GM19043 (cell line): Measurements from ENCODE around the gene SCEL.

Source experiments
- ATAC-seq: cut with Tn5 transposase; IDR thresholded peaks from one replicate; pipeline ENCODE4 v1.9.1; 2021; ENCODE audit warnings: low read depth; ENCODE audit not compliant: unreplicated experiment

SCEL gene

DNA sequence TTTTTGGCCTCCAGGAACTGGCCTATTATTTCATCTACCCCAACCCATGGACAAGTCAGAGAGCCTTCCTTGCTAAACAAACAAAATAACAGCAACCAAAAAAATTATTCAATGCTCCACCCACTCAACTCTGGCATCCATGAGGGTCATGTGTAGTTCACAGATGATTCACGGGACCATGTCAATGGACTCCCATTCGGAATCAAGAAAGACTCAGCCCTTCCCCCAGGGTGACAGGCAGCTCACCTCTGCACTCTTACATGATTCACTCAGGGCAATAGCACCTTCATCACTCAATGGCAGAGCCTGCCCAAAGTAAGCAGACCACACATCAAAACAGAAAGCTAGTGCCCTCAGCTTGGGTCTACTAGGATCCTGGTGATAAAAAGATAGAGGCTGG lies 14.3 kb upstream of the SCEL start:
- ATAC-seq = no peak

DNA sequence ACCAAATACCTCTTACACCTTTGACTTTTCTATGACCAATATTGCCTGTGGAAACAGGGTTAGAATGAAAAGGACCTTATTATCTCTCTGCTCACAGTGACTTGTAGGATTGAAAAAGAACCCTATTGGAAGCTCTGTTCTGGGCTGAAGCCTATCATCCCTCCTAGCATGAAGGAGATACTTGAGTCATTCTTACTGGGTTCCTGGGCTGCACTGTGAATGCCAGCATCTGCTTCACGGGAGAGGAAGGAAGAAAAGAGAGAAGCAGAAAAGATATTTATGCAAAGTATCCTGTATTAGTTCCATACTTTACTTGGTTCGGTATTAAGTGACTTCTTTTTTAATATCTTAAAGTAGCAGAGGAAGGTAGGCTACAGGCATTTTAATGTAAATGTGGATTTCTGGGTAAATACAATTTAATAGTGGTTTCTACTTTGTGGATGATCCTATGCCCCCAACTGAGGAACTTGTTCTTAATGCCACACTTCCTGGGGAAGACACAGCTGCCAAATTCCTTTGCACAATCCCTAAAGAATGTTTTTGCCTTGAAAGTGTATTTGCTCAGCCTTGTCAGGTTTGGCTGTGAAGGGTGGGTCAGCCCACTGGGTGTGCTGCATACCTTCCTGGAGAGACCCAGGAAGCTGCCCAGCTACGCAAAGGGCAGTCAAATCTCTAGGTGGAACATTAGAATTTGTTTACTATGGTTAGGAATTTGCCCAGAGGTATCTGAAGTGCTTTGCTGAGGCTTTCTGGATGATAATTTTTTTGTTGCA lies 13.7 kb upstream of the SCEL start:
- no peak for ATAC-seq

DNA sequence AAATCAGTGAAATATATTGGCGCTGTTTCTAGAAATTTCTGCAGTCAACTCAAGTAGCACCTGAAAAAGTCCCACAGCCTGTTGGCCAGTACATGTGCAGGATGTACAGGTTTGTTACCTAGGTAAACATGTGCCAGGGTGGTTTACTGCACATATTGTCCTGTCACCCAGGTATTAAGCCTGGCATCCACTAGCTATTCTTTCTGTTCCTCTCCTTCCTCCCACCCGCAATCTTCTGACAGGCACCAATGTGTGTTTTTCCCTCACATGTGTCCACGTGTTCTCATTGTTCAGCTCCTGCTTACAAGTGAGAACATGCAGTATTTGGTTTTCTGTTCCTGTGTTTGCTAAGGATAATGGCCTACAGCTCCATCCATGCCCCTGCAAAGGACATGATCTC lies 13.1 kb upstream of the SCEL start:
- ATAC-seq = no peak

DNA sequence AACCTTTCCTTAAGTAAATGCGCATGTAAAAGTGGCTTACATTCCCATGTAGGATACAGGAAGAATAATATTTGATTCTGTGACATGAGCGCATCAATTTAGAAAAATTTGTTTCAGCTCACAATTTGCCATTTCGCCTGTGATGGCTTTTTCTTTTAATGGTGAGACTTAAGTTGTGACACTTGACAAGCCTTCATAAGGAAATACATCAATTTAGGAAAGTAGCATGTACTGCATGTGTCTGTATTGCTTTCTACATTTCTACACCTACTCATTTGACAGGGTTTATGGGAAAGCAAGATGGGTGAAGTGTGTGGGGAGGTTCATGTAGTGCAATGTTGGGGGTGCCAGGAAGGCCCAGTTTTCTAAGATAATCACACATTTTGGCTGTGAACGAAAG lies 12.1 kb upstream of the SCEL start:
- ATAC-seq = no peak

DNA sequence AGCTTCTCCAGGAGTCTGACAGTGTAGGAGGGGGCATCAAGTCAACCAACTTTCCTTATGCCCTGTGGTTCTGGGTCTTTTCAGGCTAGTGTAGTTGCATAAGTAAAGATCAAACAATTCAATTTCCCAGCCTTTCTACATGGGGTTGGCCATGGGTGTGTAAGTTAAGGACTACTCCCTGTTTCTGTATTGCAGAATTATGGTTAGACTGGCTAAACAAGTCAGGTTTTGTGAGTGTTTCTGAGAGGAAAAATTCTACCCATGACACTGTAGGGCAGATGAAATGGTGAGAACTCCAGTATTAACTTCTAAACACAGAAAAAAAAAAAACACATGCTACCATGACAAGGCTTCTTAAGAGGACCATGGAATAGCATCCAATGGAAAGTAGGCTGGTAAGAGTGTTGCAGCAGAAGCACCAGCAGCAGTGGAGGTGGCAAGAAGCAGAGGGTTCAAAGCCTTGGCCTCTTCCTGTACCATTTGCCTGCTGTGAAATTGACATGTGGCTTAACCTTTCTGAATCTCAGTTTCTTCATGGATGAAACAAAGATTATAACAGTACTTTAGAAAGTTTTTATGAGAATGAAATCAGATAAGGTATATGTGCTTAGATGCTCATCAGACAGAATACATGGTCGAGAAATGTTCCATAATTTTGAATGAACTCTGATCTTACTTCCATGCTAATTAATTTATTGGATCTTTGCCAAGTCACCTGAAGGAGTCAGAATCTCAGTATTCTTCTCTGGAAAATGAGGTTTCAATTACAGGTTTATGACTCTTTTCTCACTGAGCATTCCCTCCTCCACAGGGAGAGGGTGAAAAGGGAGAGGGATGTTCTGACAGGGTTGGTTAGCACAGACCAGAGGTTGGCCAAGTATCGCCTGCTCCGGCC lies 11.4 kb upstream of the SCEL start:
- no peak for ATAC-seq

DNA sequence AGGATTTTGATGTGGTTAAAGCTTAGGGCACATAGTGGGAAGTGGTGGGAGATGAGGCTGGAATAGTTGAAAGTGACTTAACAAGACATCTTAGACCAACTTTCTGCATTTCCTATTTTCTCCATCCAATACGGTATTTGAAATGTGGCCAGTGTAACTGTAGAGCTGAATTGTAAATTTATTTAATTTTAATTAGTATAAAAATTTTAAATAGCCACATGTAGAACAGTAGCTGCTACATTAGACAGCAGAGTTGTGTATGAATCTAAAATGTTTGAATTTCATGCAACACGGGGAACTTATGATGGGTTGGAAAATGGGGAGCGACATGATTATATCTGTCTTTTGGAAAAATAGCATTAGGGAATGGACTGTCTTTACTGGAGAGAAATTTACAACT lies 7.1 kb upstream of the SCEL start:
- no peak for ATAC-seq

DNA sequence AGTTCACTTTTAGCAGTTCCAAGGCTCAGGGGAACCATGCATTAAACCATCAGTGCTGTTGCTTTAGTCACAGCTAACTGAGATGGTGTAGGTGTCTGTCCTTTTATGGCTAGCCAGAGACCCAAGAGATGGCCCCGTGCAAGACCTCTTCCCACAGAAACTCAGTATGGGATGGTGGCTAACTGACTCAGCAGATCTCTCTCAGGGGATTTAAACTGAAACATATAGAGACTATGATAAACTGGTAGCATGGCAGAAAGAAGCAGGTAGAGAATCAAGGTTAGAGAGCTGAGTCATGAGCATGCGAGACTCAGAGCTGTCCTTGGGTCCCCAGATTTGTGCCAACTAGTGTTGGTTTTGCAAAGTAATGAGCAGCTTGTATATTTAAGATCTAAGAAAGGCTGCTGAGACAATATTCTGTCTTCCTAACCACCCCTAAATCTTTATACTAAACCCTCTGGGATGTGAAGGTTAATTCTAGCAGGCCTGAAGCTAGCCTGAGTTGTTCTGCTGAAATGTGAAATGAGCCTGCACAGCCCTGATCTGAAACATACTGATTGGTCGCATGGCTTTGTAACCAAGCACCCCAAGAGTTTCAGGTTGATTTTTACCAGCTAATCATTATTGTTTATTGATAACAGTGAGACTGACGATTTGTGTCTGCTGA lies 6.5 kb upstream of the SCEL start:
- peak; percentile 87 for ATAC-seq

DNA sequence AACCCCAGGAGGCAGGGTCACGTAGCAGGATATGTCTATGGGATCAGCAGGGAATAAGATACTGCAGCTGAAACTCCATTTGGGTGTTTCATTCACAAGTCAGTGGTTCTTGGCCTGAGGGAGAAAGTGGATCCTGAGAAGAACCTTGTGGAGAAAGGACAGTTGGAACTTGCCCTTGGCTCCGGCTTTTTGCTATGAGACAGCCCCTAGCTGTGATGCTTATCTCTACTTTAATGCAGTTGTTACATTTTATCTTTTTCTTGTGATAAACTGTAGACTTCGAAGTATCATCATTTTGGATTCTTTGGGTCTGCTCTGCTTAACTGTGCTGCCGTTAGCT lies 6.0 kb upstream of the SCEL start:
- ATAC-seq = no peak

DNA sequence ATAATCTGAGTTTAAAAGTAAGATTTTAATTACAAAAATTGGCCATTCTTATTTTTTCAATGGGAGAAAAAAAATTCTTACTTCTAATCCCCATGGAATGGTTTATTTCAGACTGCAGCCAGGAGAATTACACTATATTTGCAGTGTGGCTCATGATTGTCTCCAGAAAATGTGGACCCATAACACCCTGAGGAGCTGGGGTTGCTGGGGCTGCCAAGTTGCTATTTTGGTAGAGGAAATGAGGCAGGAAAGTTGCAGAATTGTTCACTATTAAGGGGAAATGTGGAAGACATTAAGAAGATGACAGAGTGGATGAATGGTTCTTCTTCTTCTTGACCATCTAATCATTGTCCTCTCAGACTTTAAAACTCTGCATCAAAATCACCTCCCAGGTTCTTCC lies 4.6 kb upstream of the SCEL start:
- no peak for ATAC-seq

DNA sequence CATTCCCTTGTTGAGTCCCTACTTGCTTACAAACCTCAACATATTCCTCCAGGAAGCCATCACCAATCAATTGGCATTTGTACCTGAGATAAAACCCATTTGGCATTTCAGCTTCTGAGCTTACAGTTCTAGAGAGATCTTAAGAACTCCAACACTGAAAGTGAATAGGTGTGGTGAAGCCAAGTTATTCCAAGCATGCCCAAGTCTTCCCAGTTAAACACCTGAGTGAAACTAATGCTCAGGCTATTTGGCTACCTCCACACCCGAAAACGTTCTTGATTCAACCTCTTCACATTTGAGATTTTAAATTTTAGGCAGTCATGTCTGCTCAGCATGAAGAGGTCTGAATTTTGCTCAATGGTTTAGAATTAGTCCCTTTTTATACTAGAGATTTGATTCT lies 2.5 kb upstream of the SCEL start:
- ATAC-seq = no peak

DNA sequence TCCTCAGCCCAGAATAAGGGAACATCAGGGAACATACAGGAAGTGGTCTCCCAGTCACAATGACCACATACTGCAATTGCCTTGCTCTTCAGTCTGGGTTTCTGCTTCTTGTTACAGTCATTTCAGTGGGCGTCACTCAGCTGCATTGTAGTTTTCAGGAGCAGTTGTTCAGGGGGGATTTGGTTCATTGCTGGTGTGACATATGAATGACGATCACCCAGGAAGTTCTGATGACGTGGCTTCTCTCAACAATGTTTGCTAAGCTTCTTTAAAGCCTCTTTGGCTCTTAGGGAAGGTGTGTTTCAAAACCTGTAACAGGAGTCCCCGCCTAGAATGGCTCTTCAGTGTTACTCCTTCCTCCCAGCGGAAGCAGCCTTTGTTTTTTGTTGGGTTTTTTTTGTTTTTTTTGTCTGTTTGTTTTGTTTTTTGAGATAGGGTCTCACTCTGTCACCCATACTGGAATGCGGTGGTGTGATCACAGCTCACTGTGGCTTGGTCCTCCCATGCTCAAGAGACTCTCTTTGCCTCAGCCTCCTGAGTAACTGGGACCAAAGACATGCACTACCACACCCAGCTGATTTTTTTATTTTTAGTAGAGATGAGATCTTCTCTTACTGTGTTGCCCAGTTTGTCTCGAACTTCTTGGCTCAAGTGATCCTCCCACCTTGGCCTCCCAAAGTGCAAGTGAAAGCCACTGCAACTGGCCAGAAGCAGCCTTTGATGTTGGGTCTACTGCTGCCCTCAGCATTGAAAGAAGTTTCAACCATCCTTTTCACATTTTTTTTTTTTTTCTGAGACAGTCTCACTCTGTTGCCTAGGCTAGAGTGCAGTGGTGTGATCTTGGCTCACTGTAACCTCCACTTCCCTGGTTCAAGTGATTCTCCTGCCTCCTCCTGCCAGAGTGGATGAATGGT lies 1.4 kb upstream of the SCEL start:
- no peak for ATAC-seq

DNA sequence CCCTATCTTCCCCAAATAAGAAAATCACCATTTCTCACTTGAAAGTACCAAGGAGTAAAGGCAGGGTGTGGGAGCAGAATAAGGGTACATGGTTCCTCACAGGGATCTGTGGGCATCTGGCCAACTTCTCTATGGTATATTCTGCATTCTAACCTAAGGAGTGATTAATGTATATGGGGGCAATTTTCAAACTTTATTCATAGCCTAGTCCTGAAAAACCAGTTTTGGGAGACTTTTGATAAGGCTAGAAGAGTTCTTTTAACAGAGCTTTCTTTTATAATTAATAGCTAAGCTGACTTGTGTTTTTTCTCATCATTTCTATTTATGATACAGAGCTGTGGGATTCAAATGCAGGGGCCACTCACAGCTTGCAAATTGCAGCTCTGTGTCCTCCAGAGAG lies 852 bp downstream of the SCEL start:
- ATAC-seq = no peak

DNA sequence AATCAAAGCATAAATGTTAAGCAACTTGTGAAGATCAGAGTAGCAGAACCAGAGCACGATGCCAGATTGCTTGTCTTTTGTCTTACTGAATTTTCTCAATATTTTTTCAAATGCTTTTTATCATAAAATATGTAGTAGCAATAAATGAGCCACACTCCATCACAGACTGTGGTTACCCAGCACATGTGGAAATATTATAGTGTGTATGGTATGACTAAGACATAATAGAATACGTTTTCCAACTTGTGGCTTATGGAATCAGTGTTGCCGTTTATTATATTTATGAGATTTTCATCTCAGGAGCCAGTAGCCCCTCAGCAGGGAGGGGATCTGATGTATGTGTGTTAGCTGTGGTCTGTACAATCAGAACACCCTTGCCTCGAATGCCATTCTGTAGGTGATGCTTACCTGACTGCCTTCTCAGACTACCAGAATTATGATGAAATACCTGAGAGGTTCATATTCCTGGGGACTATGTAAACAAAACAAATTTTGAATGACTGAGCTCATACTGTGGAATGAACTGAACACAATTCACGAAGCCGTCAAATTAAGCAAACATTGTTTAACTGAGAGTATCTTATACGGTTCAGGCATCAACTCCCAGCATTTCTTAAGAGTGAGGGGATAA lies 1.9 kb downstream of the SCEL start:
- no peak for ATAC-seq

DNA sequence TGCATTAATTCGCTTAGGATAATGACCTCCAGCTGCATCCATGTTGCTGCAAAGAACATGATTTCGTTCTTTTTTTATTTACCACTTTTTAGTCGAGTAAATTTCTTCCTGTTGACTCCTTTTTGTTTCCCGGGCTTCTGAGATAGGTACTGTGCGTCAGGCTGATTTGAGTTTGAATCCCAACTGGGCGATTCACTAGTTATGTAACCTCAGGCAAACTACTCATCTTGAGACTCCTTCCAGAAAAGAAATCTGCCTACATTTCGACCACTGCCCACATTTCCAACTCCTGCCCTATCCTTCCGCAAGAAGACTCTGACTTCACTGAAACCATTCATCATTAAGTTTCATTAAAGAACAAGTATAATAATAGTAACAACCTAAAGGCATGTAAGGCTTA lies 8.2 kb downstream of the SCEL start:
- no peak for ATAC-seq

DNA sequence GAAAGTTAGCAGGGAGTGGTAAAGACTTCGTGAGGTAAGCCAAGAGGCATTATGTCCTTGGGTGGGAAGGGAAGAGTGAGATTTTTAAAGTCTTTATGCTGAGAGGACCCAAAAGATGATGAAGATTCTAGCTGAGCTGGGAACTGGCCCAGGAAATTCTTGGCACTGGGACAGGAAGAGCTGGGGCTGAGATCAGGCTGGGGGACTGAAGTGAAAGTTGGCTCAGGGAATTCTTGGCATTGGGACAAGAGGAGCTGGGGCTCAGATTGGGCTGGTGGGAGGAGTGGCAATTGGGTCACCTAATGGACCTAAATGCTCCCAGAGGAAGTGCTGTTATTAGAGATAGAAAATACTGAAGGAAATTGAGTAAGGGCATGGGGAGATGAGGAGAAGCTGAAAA lies 8.8 kb downstream of the SCEL start:
- ATAC-seq = no peak

DNA sequence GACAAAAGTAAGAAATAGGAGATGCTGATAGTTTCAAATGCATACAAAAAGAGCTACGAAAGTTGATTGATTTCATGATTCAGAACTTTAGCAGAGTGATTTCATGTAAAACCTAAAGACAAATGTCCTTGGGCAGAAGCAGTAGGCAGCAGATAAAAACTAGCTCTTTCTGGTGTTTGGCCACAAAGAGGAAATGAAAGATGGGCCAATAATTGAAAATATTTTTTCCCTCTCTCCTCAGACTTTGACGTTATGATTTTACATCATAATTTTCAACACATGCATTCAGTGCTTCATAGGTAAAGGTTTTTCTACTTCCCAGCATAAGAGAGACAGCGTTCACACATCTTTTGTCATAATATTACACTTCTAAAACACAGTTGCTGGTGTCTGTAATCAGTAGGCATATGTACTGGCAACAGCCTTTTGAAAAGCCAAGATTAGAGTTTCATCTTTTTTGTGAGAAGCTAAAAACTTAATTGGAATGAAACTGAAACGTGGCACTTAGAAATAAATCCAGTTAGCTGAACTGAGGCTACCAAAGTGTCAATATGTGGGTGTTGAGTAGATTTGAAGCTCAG lies 9.3 kb downstream of the SCEL start:
- ATAC-seq = peak; percentile 50

DNA sequence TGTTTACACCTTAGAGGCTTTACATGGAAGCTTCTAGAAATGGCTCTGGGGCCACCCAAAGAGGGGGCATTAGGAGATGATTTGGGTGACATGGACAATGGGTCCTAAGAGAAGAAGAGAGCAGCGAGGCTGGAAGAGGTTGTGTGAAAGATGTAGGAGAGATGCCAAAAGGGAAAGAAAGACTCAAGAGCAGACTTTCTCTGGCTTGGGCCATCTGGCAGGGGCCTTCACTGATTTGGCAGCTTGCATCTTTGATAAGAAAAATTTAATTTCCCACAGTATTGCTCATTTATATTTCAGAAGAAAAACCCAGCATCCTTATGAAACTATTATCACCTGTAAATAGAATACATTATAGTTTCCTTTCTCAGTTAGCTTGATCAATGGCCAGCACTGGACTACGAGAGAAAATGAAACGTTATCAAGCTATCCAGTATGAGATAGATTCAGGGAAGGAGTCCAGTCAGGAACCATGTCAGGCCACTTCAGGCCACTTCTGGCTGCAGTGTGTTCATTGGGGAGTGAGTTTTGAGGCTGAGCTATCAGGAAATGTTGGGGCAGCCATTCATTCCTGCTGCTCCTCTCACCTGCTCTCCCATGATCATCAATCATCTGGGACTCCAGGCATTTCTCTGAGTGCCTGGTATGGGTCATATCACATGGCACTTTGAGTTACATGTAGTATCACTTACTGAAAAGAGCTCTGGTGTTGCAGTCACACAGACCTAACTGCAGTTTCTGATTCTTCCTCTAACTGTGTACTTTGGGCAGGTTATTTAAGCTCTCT lies 10.3 kb downstream of the SCEL start:
- no peak for ATAC-seq

DNA sequence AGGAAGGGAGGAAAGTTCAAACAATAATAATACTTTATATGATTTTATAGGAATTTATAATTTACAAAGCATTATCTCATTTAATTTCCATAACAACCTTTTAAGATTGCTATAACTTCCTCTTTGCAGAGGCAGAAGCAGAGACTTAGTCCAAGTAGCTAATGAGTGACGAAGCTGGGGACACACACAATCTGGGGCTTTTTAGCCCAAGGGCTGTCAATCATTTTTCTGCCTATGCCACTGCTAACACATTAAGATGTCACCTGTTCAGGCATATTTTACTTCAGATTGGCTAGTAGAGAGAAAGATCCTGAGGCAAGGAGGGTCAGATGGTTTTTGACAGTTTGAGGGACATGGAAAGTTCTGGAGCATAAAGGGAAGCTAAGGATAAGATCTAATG lies 12.6 kb downstream of the SCEL start:
- ATAC-seq = no peak

DNA sequence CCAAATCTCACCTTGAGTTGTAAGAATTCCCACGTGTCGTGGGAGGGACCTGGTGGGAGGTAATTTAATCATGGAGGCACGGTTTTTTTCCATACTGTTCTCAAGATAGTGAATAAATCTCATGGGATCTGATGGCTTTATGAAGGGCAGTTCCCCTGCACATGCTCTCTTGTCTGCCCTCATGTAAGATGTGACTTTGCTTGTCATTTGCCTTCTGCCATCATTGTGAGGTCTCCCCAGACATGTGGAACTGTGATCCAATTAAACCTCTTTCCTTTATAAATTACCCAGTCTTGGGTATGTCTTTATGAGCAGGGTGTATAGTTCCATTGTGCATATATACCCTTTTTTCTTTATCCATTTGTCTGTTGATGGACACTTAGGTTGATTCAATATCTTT lies 13.1 kb downstream of the SCEL start:
- ATAC-seq = no peak
